ENCODE measurements around the gene TSPAN32.
A peak's percentile ranks its signal among the peaks of the same experiment; 100 is the strongest.

Gene TSPAN32

GRCh38 chr11:2301631-2302305 lies at the start of gene TSPAN32, which contains the start of gene C11orf21:
Gene TSPAN32 (plus strand): TSS chr11:2302013. CDS start chr11:2302150, 137 bp downstream.
Gene C11orf21 (minus strand): TSS chr11:2301918. CDS start chr11:2301808, 110 bp downstream.
- DNase-seq, result peak; percentile 31

- no peak for DNase-seq
Observed at GRCh38 chr11:2252018-2252417, 49.8 kb upstream of the TSPAN32 start.

- DNase-seq, result no peak
Observed at GRCh38 chr11:2256293-2256913, 45.4 kb upstream of the TSPAN32 start.

- no peak for DNase-seq
Observed at GRCh38 chr11:2256951-2257700, 44.7 kb upstream of the TSPAN32 start.

GRCh38 chr11:2258501-2259465 lies 43.0 kb upstream of the TSPAN32 start:
- no peak for DNase-seq

- no peak for DNase-seq
Observed at GRCh38 chr11:2259466-2259830, 42.4 kb upstream of the TSPAN32 start.

GRCh38 chr11:2259897-2260451 lies 41.8 kb upstream of the TSPAN32 start:
- DNase-seq, result no peak

- DNase-seq, result no peak
Observed at GRCh38 chr11:2260491-2261364, 41.1 kb upstream of the TSPAN32 start.

GRCh38 chr11:2261436-2262230 lies 40.2 kb upstream of the TSPAN32 start:
- DNase-seq, result no peak

- DNase-seq, result no peak
Observed at GRCh38 chr11:2262301-2263070, 39.3 kb upstream of the TSPAN32 start.

GRCh38 chr11:2263071-2263565 lies 38.7 kb upstream of the TSPAN32 start:
- DNase-seq, result no peak

GRCh38 chr11:2263724-2264360 lies 38.0 kb upstream of the TSPAN32 start:
- no peak for DNase-seq

- DNase-seq, result no peak
Observed at GRCh38 chr11:2264366-2265053, 37.3 kb upstream of the TSPAN32 start.

- DNase-seq, result no peak
Observed at GRCh38 chr11:2265396-2265795, 36.4 kb upstream of the TSPAN32 start.

- no peak for DNase-seq
Observed at GRCh38 chr11:2265854-2266585, 35.8 kb upstream of the TSPAN32 start.

- no peak for DNase-seq
Observed at GRCh38 chr11:2266586-2267305, 35.1 kb upstream of the TSPAN32 start.

- DNase-seq, result no peak
Observed at GRCh38 chr11:2267306-2267850, 34.4 kb upstream of the TSPAN32 start.
